HepG2 (cell line): ENCODE data around the gene ATG16L2.

Experiments used
- CHD2 ChIP-seq: IDR thresholded peaks from 2 replicates; pipeline ENCODE4 v1.6.1; 2011; ENCODE audit warnings: low read depth, low read length, improper control_type of control experiment
- EZH2 ChIP-seq: conservative IDR thresholded peaks from 2 replicates; pipeline ENCODE4 v1.6.1; 2012; ENCODE audit warnings: mild to moderate bottlenecking, low read depth, low read length, moderate library complexity
- GTF2F1 ChIP-seq: fragments of 150-350 bp; IDR thresholded peaks from 2 replicates; pipeline ENCODE4 v1.6.1; 2014; ENCODE audit warnings: low read length
- HOXA7 ChIP-seq: sonication (generic); formaldehyde crosslinking; IDR thresholded peaks from 2 replicates; pipeline ENCODE4 v1.8.1; 2022; ENCODE audit warnings: mild to moderate bottlenecking, missing genetic modification reagents, moderate library complexity
- RNF2 ChIP-seq: fragments of 450-650 bp; conservative IDR thresholded peaks from 2 replicates; pipeline ENCODE4 v1.6.1; 2016; ENCODE audit warnings: low read depth
- THAP9 ChIP-seq: sonication (generic); formaldehyde crosslinking; IDR thresholded peaks from 2 replicates; pipeline ENCODE4; 2020; ENCODE audit warnings: missing genetic modification reagents, mild to moderate bottlenecking, borderline replicate concordance
- YEATS4 ChIP-seq: sonication (generic); formaldehyde crosslinking; IDR thresholded peaks from 2 replicates; pipeline ENCODE4 v1.4.0; 2020; ENCODE audit warnings: missing genetic modification reagents, borderline replicate concordance
- ZC3H13 ChIP-seq: sonication (generic); formaldehyde crosslinking; IDR thresholded peaks from 2 replicates; pipeline ENCODE4 v1.8.1; 2023; ENCODE audit warnings: mild to moderate bottlenecking, missing genetic modification reagents, moderate library complexity
- ZNF274 ChIP-seq: sonication (generic); formaldehyde crosslinking; IDR thresholded peaks from 2 replicates; pipeline ENCODE4 v1.5.1; 2020; ENCODE audit warnings: mild to moderate bottlenecking, missing genetic modification reagents
- ZNF335 ChIP-seq: sonication (generic); formaldehyde crosslinking; IDR thresholded peaks from 2 replicates; pipeline ENCODE4 v1.4.0; 2020; ENCODE audit warnings: missing genetic modification reagents
- ZNF431 ChIP-seq: sonication (generic); formaldehyde crosslinking; IDR thresholded peaks from 2 replicates; pipeline ENCODE4 v1.9.0; 2022; ENCODE audit warnings: missing genetic modification reagents, low read depth, mild to moderate bottlenecking, borderline replicate concordance
- ZNF644 ChIP-seq: IDR thresholded peaks from 2 replicates; pipeline ENCODE4 v1.6.1; 2016; ENCODE audit warnings: low read depth
- TF ChIP-seq, protein P1 (sequence below): sonication (generic); formaldehyde crosslinking; IDR thresholded peaks from 2 replicates; pipeline ENCODE4 v1.5.0; 2020; ENCODE audit warnings: missing genetic modification reagents
- TF ChIP-seq, protein P2 (sequence below): IDR thresholded peaks from 2 replicates; pipeline ENCODE4 v1.6.1; 2016

DNA sequence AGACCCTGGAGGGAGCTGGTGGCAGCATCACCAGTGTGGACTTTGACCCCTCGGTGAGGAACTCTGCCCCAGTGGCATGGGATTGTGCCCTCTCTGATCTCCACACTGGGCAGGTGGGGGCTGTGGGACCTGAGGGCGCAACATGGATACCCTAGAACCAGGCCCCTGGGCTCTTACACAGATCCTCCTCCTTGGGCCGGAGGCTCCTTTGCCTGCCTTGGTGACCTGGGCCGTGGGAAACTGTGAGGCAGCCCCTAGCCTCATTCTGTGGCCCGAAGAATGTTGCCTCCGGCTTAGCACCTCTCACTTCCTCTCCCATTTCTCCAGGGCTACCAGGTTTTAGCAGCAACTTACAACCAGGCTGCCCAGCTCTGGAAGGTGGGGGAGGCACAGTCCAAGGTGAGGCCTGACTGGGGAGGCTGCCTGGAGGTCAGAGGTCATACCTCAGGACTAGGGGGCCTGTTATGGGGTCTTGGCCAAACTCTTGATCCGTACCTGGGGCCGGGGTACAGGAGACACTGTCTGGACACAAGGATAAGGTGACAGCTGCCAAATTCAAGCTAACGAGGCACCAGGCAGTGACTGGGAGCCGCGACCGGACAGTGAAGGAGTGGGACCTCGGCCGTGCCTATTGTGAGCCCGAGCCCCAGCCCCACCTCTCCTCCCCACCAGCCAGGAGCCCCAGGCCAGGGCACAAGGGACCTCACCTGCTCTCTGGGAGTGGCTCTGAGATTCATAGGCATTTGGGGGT is 12.2 kb downstream of the ATG16L2 start:
- TF ChIP-seq, protein P1, sequence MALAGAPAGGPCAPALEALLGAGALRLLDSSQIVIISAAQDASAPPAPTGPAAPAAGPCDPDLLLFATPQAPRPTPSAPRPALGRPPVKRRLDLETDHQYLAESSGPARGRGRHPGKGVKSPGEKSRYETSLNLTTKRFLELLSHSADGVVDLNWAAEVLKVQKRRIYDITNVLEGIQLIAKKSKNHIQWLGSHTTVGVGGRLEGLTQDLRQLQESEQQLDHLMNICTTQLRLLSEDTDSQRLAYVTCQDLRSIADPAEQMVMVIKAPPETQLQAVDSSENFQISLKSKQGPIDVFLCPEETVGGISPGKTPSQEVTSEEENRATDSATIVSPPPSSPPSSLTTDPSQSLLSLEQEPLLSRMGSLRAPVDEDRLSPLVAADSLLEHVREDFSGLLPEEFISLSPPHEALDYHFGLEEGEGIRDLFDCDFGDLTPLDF (CRISPR knock-in tag) = no peak
- no peak for TF ChIP-seq THAP9
- TF ChIP-seq GTF2F1 = no peak
- TF ChIP-seq ZC3H13 = peak; percentile 34; the same call in 1 of the 2 replicates
- TF ChIP-seq ZNF274 = no peak
- TF ChIP-seq EZH2 = no peak
- no peak for TF ChIP-seq ZNF644 (CRISPR knock-in tag)
- TF ChIP-seq, protein P2, sequence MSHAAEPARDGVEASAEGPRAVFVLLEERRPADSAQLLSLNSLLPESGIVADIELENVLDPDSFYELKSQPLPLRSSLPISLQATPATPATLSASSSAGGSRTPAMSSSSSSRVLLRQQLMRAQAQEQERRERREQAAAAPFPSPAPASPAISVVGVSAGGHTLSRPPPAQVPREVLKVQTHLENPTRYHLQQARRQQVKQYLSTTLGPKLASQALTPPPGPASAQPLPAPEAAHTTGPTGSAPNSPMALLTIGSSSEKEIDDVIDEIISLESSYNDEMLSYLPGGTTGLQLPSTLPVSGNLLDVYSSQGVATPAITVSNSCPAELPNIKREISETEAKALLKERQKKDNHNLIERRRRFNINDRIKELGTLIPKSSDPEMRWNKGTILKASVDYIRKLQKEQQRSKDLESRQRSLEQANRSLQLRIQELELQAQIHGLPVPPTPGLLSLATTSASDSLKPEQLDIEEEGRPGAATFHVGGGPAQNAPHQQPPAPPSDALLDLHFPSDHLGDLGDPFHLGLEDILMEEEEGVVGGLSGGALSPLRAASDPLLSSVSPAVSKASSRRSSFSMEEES (CRISPR knock-in tag) = no peak
- no peak for TF ChIP-seq CHD2
- no peak for TF ChIP-seq HOXA7 (CRISPR knock-in tag)
- TF ChIP-seq ZNF335 (CRISPR knock-in tag) = no peak
- no peak for TF ChIP-seq ZNF431
- TF ChIP-seq YEATS4 (CRISPR knock-in tag) = no peak
- no peak for TF ChIP-seq RNF2
